Karpas-422 (cell line): ENCODE data around the gene MRPL21. TPM values are rescaled to one million over a fixed set of nuclear protein-coding genes. Genes with fewer than 3 reads are reported as not detected.
"Not testable (repeated sequence)": the region's sequence is repeated elsewhere in the genome, so short reads cannot be mapped to it uniquely, and the experiment has no call there.

Experiments used
- DNase-seq: peaks from one replicate; pipeline ENCODE4 v3.0.0-alpha.2; 2015
- H2AFZ ChIP-seq: fragments of 200-600 bp; sonication (generic); 2 replicates; pipeline ENCODE4 v1.6.1; 2014; ENCODE audit warnings: antibody characterized with exemption, low read length, mixed read lengths
- H3K27ac ChIP-seq: fragments of 200-600 bp; sonication (generic); 2 replicates; pipeline ENCODE4 v1.5.1; 2014; ENCODE audit warnings: mild to moderate bottlenecking, low read length, moderate library complexity
- H3K27me3 ChIP-seq: fragments of 200-600 bp; sonication (generic); 2 replicates; pipeline ENCODE4 v1.6.1; 2014; ENCODE audit warnings: low read length, mixed read lengths
- H3K36me3 ChIP-seq: fragments of 200-600 bp; sonication (generic); 2 replicates; pipeline ENCODE4 v1.6.1; 2014; ENCODE audit warnings: low read length, mixed read lengths; ENCODE audit not compliant: insufficient read depth
- H3K4me1 ChIP-seq: fragments of 200-600 bp; sonication (generic); 2 replicates; pipeline ENCODE4 v1.6.1; 2014; ENCODE audit warnings: mild to moderate bottlenecking, low read length, mixed read lengths
- H3K4me2 ChIP-seq: fragments of 200-600 bp; sonication (generic); 2 replicates; pipeline ENCODE4 v1.6.1; 2014; ENCODE audit warnings: low read length, low read depth, mild to moderate bottlenecking; ENCODE audit not compliant: poor library complexity, severe bottlenecking
- H3K4me3 ChIP-seq: fragments of 200-600 bp; sonication (generic); 2 replicates; pipeline ENCODE4 v1.5.1; 2014; ENCODE audit warnings: mild to moderate bottlenecking, antibody characterized with exemption, low read length, mixed read lengths
- H3K79me2 ChIP-seq: fragments of 200-600 bp; sonication (generic); 2 replicates; pipeline ENCODE4 v1.6.1; 2014; ENCODE audit warnings: mild to moderate bottlenecking, low read length, mixed read lengths
- H3K9ac ChIP-seq: fragments of 200-600 bp; sonication (generic); 2 replicates; pipeline ENCODE4 v1.6.0; 2014; ENCODE audit warnings: low read length
- H3K9me2 ChIP-seq: fragments of 200-600 bp; sonication (generic), shearing (Covaris generic); replicated peaks from 2 replicates; pipeline ENCODE4 v1.6.0; 2014; ENCODE audit warnings: mild to moderate bottlenecking, low read length, moderate library complexity; ENCODE audit not compliant: insufficient read depth
- H3K9me3 ChIP-seq: fragments of 300-700, 200-600 bp; sonication (generic); 2 replicates; pipeline ENCODE4 v1.6.1; 2014; ENCODE audit warnings: low read length, mixed read lengths
- H4K20me1 ChIP-seq: fragments of 200-600 bp; sonication (generic); 2 replicates; pipeline ENCODE4 v1.6.1; 2014; ENCODE audit warnings: mild to moderate bottlenecking, antibody characterized with exemption, low read length, low read depth; ENCODE audit not compliant: insufficient read depth
- total RNA-seq: library from RNA; depleted of rRNA; stranded (reverse); fragments of >200 nt; shearing (Covaris generic); gene quantifications from 2 replicates; pipeline ENCODE4 v1.2.3, GENCODE V29; 2014; ENCODE audit warnings: low replicate concordance

The MRPL21 gene
- total RNA-seq, 1 experiment from 2014 or later: 121 TPM

- H3K4me2 ChIP-seq: no peak overlapping the region
- H3K9me2 ChIP-seq: no peaks in the 10 kb centered on the region
- H3K79me2 ChIP-seq: no peaks in the 10 kb centered on the region
- H3K4me1 ChIP-seq: no peaks in the 10 kb centered on the region
- H3K9me3 ChIP-seq: peaks cover 7% of the 10 kb centered on the region
- H4K20me1 ChIP-seq: no peaks in the 10 kb centered on the region
- no peaks in the 10 kb centered on the region for H3K36me3 ChIP-seq
- no peak for DNase-seq
- H2AFZ ChIP-seq: no peak overlapping the region
- H3K4me3 ChIP-seq: no peak overlapping the region
- no peak overlapping the region for H3K27ac ChIP-seq
- H3K9ac ChIP-seq: no peak overlapping the region
- no peaks in the 10 kb centered on the region for H3K27me3 ChIP-seq
Measured at GRCh38 chr11:68859123-68859522, 44.5 kb downstream of the MRPL21 start.

GRCh38 chr11:68857037-68857586 is 46.5 kb downstream of the MRPL21 start:
- H3K4me1 ChIP-seq: no peaks in the 10 kb centered on the region
- no peak overlapping the region for H3K4me2 ChIP-seq
- no peak overlapping the region for H3K9ac ChIP-seq
- no peak for DNase-seq
- H3K9me2 ChIP-seq: no peaks in the 10 kb centered on the region
- no peaks in the 10 kb centered on the region for H3K36me3 ChIP-seq
- no peak overlapping the region for H3K4me3 ChIP-seq
- no peak overlapping the region for H2AFZ ChIP-seq
- no peaks in the 10 kb centered on the region for H3K9me3 ChIP-seq
- no peaks in the 10 kb centered on the region for H4K20me1 ChIP-seq
- H3K27me3 ChIP-seq: no peaks in the 10 kb centered on the region
- H3K79me2 ChIP-seq: no peaks in the 10 kb centered on the region
- no peak overlapping the region for H3K27ac ChIP-seq

GRCh38 chr11:68856425-68857030 is 47.1 kb downstream of the MRPL21 start:
- H3K4me1 ChIP-seq, H3K27ac ChIP-seq, H2AFZ ChIP-seq, H3K4me3 ChIP-seq, H3K36me3 ChIP-seq, H3K9me3 ChIP-seq, H3K9me2 ChIP-seq, H3K27me3 ChIP-seq, H3K9ac ChIP-seq, H3K4me2 ChIP-seq, H3K79me2 ChIP-seq, DNase-seq, H4K20me1 ChIP-seq: not testable (repeated sequence)

- no peaks in the 10 kb centered on the region for H3K27me3 ChIP-seq
- no peaks in the 10 kb centered on the region for H3K9me3 ChIP-seq
- H3K9ac ChIP-seq: no peak overlapping the region
- H3K27ac ChIP-seq: no peak overlapping the region
- no peaks in the 10 kb centered on the region for H3K9me2 ChIP-seq
- H2AFZ ChIP-seq: no peak overlapping the region
- H3K36me3 ChIP-seq: no peaks in the 10 kb centered on the region
- no peaks in the 10 kb centered on the region for H3K4me1 ChIP-seq
- H4K20me1 ChIP-seq: no peaks in the 10 kb centered on the region
- no peak overlapping the region for H3K4me2 ChIP-seq
- H3K4me3 ChIP-seq: no peak overlapping the region
- no peak for DNase-seq
- H3K79me2 ChIP-seq: no peaks in the 10 kb centered on the region
Measured at GRCh38 chr11:68855205-68855981, 48.2 kb downstream of the MRPL21 start.

- DNase-seq: no peak
- no peaks in the 10 kb centered on the region for H3K36me3 ChIP-seq
- no peak overlapping the region for H3K27ac ChIP-seq
- H3K79me2 ChIP-seq: no peaks in the 10 kb centered on the region
- H3K4me2 ChIP-seq: no peak overlapping the region
- H3K9ac ChIP-seq: no peak overlapping the region
- no peak overlapping the region for H2AFZ ChIP-seq
- H3K4me1 ChIP-seq: no peaks in the 10 kb centered on the region
- H3K4me3 ChIP-seq: no peak overlapping the region
- no peaks in the 10 kb centered on the region for H3K9me2 ChIP-seq
- no peaks in the 10 kb centered on the region for H3K27me3 ChIP-seq
- no peaks in the 10 kb centered on the region for H4K20me1 ChIP-seq
- no peaks in the 10 kb centered on the region for H3K9me3 ChIP-seq
Measured at GRCh38 chr11:68854273-68854958, 49.2 kb downstream of the MRPL21 start.

- Histone ChIP-seq H3K9me2 (no peaks in the 10 kb centered on the region), H3K27ac (no peak overlapping the region), H3K4me3 (no peak overlapping the region), H3K4me2 (no peak overlapping the region), H4K20me1 (no peaks in the 10 kb centered on the region), H3K36me3 (no peaks in the 10 kb centered on the region), H3K27me3 (no peaks in the 10 kb centered on the region), H2AFZ (no peak overlapping the region), H3K9ac (no peak overlapping the region), H3K4me1 (no peaks in the 10 kb centered on the region), H3K9me3 (no peaks in the 10 kb centered on the region), H3K79me2 (no peaks in the 10 kb centered on the region)
- DNase-seq: no peak
Measured at GRCh38 chr11:68852628-68853027, 51.0 kb downstream of the MRPL21 start.

- Histone ChIP-seq H3K4me3 (no peak overlapping the region), H3K4me1 (peaks cover 11% of the 10 kb centered on the region), H3K9me3 (no peaks in the 10 kb centered on the region), H4K20me1 (no peaks in the 10 kb centered on the region), H3K4me2 (no peak overlapping the region), H3K36me3 (no peaks in the 10 kb centered on the region), H3K9ac (no peak overlapping the region), H3K27me3 (no peaks in the 10 kb centered on the region), H3K9me2 (no peaks in the 10 kb centered on the region), H3K79me2 (no peaks in the 10 kb centered on the region), H3K27ac (no peak overlapping the region), H2AFZ (no peak overlapping the region)
- DNase-seq: no peak
Measured at GRCh38 chr11:68848429-68848828, 55.2 kb downstream of the MRPL21 start.

- Histone ChIP-seq H4K20me1 (no peaks in the 10 kb centered on the region), H3K79me2 (no peaks in the 10 kb centered on the region), H3K4me2 (no peak overlapping the region), H3K9ac (no peak overlapping the region), H3K4me1 (peaks cover 19% of the 10 kb centered on the region), H3K9me2 (no peaks in the 10 kb centered on the region), H2AFZ (no peak overlapping the region), H3K27ac (no peak overlapping the region), H3K4me3 (no peak overlapping the region), H3K27me3 (no peaks in the 10 kb centered on the region), H3K36me3 (no peaks in the 10 kb centered on the region), H3K9me3 (no peaks in the 10 kb centered on the region)
- no peak for DNase-seq
Measured at GRCh38 chr11:68847395-68847794, 56.2 kb downstream of the MRPL21 start.
